IPS DF 19.7 (cell line): Measurements from ENCODE around the gene NFATC1.
"Not testable (repeated sequence)": the region's sequence is repeated elsewhere in the genome, so short reads cannot be mapped to it uniquely, and the experiment has no call there.

Experiments
- DNase-seq: peaks from one replicate; pipeline ENCODE4 v3.0.0-alpha.2; 2013; ENCODE audit warnings: low read depth, low spot score

NFATC1 gene

GRCh38 chr18:79375441-79376154 lies 20.1 kb upstream of the NFATC1 start:
- no peak for DNase-seq

DNA sequence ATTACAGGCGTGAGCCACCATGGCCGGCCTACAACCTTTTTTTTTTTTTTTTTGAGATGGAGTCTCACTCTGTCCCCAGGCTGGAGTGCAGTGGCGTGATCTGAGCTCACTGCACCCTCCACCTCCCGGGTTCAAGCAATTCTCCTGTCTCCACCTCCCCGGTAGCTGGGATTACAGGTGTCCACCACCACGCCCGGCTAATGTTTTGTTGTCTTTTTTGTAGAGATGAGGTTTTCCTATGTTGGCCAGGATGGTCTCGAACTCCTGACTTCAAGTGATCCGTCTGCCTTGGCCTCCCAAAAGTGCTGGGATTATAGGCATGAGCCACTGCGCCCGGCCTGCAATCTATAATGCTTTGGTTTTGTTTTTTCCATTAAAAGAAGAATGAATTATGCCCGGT lies 19.1 kb upstream of the NFATC1 start:
- not testable (repeated sequence) for DNase-seq

- DNase-seq = no peak
These were observed 18.4 kb upstream of the NFATC1 start for GRCh38 chr18:79377187-79377891.

DNA sequence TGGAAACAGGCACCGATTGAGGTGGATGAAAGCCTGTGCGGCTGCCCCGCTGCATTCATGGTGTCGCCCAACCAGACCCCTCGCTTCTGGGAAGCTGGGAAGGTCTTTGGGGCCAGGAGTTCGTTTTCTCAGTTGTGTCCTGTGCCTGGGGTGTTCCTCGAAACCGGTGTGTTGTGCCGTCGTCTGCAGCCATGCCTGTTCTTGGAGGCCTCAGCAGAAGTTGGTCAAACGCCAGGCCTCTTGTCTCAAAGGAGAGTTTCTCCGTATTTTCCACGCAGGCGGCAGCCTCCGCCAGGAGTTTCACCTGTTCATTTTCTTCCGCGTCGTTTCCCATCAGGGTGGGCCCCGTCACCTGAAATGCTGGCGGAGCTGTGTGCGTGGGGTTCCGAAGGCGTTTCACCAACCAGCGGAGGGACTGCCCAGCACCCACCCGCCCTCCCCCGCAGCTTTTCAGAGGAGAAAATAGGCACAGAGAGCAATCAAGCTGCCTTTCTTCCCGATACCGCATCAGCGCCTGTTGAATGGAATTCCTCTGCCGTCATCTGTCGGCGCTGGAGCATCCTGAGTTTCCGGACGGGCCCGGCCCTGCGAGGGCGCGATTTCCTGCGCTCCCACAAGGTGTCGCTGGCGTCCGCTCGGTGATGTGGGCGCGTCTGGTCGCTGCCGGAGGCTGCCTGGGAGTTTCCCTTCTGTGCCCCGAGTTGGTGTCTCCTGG lies 17.0 kb upstream of the NFATC1 start:
- peak; percentile 45 for DNase-seq

GRCh38 chr18:79379251-79379905 lies 16.4 kb upstream of the NFATC1 start:
- no peak for DNase-seq

GRCh38 chr18:79379931-79380815 lies 15.6 kb upstream of the NFATC1 start:
- DNase-seq = no peak

DNA sequence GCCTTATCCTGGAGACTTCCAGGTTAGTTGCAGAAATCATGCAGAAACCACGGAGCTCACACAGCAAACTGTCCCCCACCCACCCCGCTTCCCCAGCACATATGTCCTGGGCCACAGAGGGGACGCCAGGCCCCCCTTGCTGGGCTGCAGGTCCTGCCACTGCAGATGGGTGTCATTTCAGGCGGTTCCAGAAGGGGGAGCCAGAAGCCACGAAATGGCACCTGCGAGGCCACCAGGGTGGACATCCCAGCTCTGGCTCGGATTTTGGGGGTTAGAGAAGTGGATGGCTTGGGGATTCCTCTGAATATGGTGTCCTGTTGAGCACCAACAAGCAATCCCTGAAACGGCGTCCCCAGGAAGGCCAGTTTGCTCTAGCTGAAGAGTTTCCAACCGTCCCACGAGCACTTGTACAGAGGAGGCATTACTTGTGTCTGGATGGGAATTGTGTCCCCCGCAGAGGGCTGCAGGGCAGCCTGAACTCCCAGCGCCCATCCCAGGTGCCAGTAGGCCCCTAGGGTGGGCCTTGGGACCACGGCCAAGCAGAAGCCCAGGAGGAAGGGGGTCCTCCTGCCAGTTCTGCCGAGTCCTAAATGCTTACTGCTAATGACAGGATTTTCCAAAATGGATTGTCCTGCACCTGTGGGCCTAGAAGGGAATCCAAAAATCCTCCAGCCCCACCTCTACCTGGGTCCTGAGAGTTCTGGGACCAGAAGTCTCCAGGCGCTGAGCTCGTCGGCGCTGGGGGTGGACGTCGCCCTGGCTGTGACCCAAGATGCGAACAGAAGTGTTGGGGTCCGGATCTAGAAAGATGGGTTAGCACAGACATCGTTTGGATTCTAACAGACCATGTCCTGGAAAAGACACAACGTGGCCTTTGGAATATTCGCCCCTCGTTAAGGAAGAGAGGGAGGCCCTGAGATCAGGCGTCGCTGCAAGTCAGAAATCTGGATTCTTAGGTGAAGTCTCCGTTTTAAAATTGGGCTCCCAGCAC lies 14.6 kb upstream of the NFATC1 start:
- DNase-seq = no peak

GRCh38 chr18:79381811-79382311 lies 13.9 kb upstream of the NFATC1 start:
- no peak for DNase-seq

DNA sequence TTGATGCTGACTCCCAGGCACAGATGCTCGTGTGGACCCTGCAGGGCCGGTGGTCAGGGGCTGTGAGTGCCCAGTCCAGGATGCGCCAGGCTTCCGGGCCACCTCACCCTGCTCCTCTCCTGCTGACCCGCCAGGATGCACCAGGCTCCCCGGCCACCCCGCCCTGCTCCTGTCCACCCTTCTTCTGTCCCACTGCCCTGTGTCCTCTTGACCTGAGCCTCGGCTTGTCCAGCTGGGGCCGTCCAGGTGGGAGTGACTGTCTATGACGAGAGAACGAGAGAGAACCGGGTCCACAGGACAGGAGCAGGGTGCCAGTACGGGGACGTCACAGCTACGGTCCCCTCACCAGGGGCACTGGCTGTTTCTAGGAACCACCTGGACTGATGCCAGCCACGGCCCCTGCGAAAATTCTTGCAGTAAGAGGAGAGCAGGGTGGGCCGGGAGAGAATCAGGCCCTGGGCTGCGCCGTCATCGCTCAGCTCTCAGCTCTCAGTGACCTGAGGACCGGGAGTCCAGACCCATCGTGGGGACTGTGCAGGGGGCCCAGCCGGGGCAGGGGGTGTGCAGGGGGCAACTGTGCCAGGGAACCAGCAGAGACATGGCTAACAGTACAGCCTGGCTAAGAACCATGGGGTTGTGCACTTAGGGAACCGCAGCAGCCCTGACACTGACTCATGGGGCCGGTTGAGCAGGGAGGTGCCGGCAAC lies 12.9 kb upstream of the NFATC1 start:
- DNase-seq = no peak

DNA sequence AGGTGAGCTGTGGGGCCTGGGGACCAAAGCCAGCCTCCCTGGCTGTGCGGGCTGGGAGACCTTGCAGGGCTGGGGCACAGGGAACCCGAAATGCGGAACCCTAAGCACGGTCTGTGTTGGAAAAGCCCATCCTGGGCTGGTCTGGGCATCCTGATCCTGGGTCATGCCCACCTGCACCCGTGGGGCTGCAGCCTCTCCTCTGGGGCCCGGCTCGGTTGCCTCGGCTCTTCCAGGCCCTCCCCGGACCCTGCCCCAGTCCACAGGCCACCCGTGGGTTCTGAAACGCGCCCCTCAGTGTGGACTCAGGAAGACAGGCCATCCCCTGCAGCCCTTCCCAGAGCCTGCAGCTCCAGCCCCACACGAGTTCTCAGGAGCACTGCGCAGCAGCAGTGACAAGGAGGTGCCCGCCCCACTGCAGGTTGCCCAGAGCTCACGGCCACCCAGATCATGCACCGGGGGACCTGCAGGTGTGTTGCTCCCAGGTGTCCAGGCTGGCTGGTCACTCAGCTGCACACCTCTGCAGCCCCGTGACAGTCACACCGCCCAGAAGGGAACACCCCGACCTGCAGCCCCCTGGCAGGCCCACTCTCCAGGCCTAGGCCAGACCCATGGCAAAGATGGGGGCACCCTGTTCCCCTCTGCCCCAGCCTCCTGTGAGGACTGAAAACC lies 12.2 kb upstream of the NFATC1 start:
- no peak for DNase-seq

- DNase-seq = no peak
These were observed 11.5 kb upstream of the NFATC1 start for GRCh38 chr18:79384151-79384807.

GRCh38 chr18:79384834-79385233 lies 10.9 kb upstream of the NFATC1 start:
- DNase-seq = no peak

DNA sequence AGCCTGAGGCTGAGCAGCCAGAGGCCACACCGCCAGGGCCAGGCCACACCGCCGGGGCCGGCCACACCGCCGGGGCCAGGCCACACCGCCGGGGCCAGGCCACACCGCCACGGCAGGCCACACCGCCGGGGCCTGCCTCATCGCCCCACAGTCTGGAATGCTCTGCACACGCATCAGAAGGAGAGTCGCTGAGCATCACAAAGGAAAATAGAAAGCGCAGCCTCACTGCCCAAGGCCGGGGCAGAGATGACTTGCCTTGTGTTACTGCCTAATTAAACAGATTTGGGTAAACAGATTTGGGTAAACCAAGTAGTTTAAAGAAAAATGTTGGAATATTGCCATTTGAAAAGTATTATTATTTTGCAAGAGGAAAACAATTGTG lies 10.4 kb upstream of the NFATC1 start:
- no peak for DNase-seq

- DNase-seq = no peak
These were observed 9.9 kb upstream of the NFATC1 start for GRCh38 chr18:79385708-79386341.

- no peak for DNase-seq
These were observed 9.2 kb upstream of the NFATC1 start for GRCh38 chr18:79386547-79386946.

DNA sequence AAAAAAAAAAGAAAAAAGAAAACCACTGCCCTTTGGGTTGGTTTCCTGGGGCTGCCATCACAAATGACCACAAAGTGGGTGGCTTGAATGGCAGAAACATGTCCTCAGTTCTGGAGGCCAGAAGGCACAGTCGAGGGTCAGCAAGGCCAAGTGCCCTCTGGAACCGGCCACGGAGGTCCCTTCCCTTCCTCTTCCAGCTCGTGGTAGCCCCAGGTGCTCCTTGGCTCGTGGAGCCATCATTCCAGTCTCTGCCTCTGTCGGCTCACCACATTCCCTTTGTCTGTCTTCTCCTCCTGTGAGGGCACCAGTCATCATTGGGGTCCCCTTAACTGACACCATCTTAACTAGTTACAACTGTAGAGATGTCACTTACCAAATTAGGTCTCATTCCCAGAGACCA lies 8.5 kb upstream of the NFATC1 start:
- no peak for DNase-seq

GRCh38 chr18:79387615-79388014 lies 8.1 kb upstream of the NFATC1 start:
- DNase-seq = no peak

DNA sequence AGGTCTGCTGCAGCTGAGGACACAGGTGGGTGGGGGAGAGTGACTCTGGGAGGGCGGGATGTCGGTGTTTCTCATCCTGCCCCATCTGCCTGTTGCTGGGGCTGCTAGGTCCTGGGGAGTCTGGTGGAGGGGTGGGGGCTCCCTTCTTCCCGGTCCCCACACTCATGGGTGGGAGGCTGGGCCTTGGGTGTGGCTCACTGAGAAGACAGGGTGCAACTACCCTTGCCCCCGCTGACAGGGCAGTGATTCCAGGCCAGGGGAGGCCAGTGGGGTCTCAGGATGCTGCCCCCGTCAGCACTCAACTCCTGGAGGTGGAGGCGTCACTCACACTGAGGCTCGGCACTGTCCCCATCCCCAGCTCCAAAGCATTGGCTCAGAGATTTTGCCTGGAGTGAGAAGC lies 7.7 kb upstream of the NFATC1 start:
- DNase-seq = no peak
